A549 (cell line): ENCODE data around the gene PARP15. TPM values are rescaled to one million over a fixed set of nuclear protein-coding genes. Genes with fewer than 3 reads are reported as not detected.

Experiments
- ATAC-seq, 2 experiments: fragments of 200-7000 bp in 1 of 2; fragments of >200 bp in 1 of 2; cut with Nextera tagmentation in 1 of 2; cut with Tn5 transposase in 1 of 2; 3 replicates each; pipeline versions ENCODE4 v1.8.0 to v1.9.1; 2018 to 2020; ENCODE audit warnings: mild to moderate bottlenecking in 1 of 2, moderate library complexity in 1 of 2
- CTCF ChIA-PET: fragments of 300-600 bp; sonication (Branson Sonifier 250); formaldehyde crosslinking; extraction: SDS; loops from one replicate; lab custom pipeline; 2021; ENCODE audit warnings: antibody characterized with exemption, inconsistent platforms; lab: Yijun Ruan, JAX
- POLR2A ChIA-PET: fragments of 350-600 bp; formaldehyde crosslinking; extraction: SDS; loops from one replicate; lab custom pipeline; 2021; ENCODE audit warnings: antibody characterized with exemption, inconsistent platforms; lab: Yijun Ruan, JAX
- DNase-seq, 2 experiments: peaks; one replicate each; pipeline versions ENCODE4 v3.0.0 to v3.0.0-alpha.2; 2011 to 2016; ENCODE audit warnings: low read depth in 1 of 2, low spot score in 1 of 2
- FAIRE-seq: peaks from 2 replicates; lab custom pipeline; 2011; peaks lifted over from hg19 to GRCh38; lab: Jason Lieb, UNC
- H3K27ac ChIP-seq, 2 experiments: fragments of >200 bp; sonication (Bioruptor Twin); formaldehyde crosslinking; 3 replicates each; pipeline ENCODE4 v1.5.1; 2016 to 2017
- H3K4me1 ChIP-seq: fragments of >200 bp; sonication (Bioruptor Twin); formaldehyde crosslinking; 3 replicates; pipeline ENCODE4 v1.6.1; 2016
- H3K4me2 ChIP-seq: fragments of >200 bp; sonication (Bioruptor Twin); formaldehyde crosslinking; 3 replicates; pipeline ENCODE4 v1.6.1; 2016
- H3K4me3 ChIP-seq: fragments of >200 bp; sonication (Bioruptor Twin); formaldehyde crosslinking; 3 replicates; pipeline ENCODE4 v1.5.1; 2016
- H3K9me3 ChIP-seq: fragments of >200 bp; sonication (Bioruptor Twin); formaldehyde crosslinking; 3 replicates; pipeline ENCODE4 v1.6.1; 2016
- ATOH8 ChIP-seq: fragments of 250-450 bp; sonication (Bioruptor Pico); IDR thresholded peaks from 2 replicates; pipeline ENCODE4 v1.5.0; 2020; ENCODE audit warnings: low read depth, mild to moderate bottlenecking, moderate library complexity
- BHLHE40 ChIP-seq: IDR thresholded peaks from 2 replicates; pipeline ENCODE4 v1.6.1; 2012; ENCODE audit warnings: low read depth, low read length, inconsistent platforms
- CBX8 ChIP-seq: fragments of 200-600 bp; sonication (generic); IDR thresholded peaks from 2 replicates; pipeline ENCODE4 v1.6.1; 2016
- CEBPB ChIP-seq, 2 experiments: fragments of >200 bp in 1 of 2; sonication (Bioruptor Twin) in 1 of 2; formaldehyde crosslinking in 1 of 2; IDR thresholded peaks; 2 replicates each; pipeline ENCODE4 v1.6.1; 2012 to 2016
- CHD4 ChIP-seq: fragments of 200-600 bp; sonication (generic); IDR thresholded peaks from 2 replicates; pipeline ENCODE4 v1.6.1; 2016; ENCODE audit warnings: antibody characterized with exemption, mild to moderate bottlenecking, borderline replicate concordance
- EHMT2 ChIP-seq: fragments of 200-600 bp; sonication (generic); IDR thresholded peaks from 2 replicates; pipeline ENCODE4 v1.6.1; 2016; ENCODE audit warnings: antibody characterized with exemption, low read depth, mild to moderate bottlenecking, moderate library complexity
- ELK1 ChIP-seq: fragments of 150-350 bp; IDR thresholded peaks from 2 replicates; pipeline ENCODE4 v1.6.1; 2014; ENCODE audit warnings: low read depth, mild to moderate bottlenecking, low read length
- EP300 ChIP-seq, 2 experiments: fragments of >200 bp; sonication (Bioruptor Twin); formaldehyde crosslinking; IDR thresholded peaks; 2 replicates in 1 of 2; 3 replicates in 1 of 2; pipeline ENCODE4 v1.6.1; 2016 to 2017
- ESRRA ChIP-seq: fragments of 150-350 bp; IDR thresholded peaks from 2 replicates; pipeline ENCODE4 v1.6.1; 2014; ENCODE audit warnings: mild to moderate bottlenecking, low read length, borderline replicate concordance
- FOXS1 ChIP-seq: fragments of 250-450 bp; sonication (Bioruptor Pico); IDR thresholded peaks from 2 replicates; pipeline ENCODE4 v1.5.0; 2020; ENCODE audit warnings: mild to moderate bottlenecking, moderate library complexity
- GATA3 ChIP-seq: IDR thresholded peaks from 2 replicates; pipeline ENCODE4 v1.6.1; 2012; ENCODE audit warnings: borderline replicate concordance
- HES2 ChIP-seq: fragments of >200 bp; sonication (Bioruptor Twin); formaldehyde crosslinking; IDR thresholded peaks from 2 replicates; pipeline ENCODE4 v1.6.1; 2016
- HMGXB4 ChIP-seq: fragments of 250-450 bp; sonication (Bioruptor Pico); IDR thresholded peaks from 2 replicates; pipeline ENCODE4 v1.5.0; 2021; ENCODE audit warnings: mild to moderate bottlenecking, moderate library complexity, borderline replicate concordance
- HOXA7 ChIP-seq: fragments of 250-450 bp; sonication (Bioruptor Pico); IDR thresholded peaks from 2 replicates; pipeline ENCODE4 v1.5.0; 2020; ENCODE audit warnings: mild to moderate bottlenecking, moderate library complexity
- HOXB13 ChIP-seq: fragments of 250-450 bp; sonication (Bioruptor Pico); IDR thresholded peaks from 2 replicates; pipeline ENCODE4 v1.5.0; 2020; ENCODE audit warnings: low read depth, mild to moderate bottlenecking, moderate library complexity
- HOXB5 ChIP-seq: fragments of 250-450 bp; sonication (Bioruptor Pico); IDR thresholded peaks from 2 replicates; pipeline ENCODE4 v1.5.0; 2020; ENCODE audit warnings: mild to moderate bottlenecking, moderate library complexity
- JUN ChIP-seq, 2 experiments: fragments of >200 bp; sonication (Bioruptor Twin); formaldehyde crosslinking; IDR thresholded peaks; 2 replicates in 1 of 2; 3 replicates in 1 of 2; pipeline ENCODE4 v1.6.1; 2016 to 2017
- JUNB ChIP-seq: fragments of >200 bp; sonication (Bioruptor Twin); formaldehyde crosslinking; IDR thresholded peaks from 2 replicates; pipeline ENCODE4 v1.6.1; 2016
- KDM5A ChIP-seq: fragments of 200-600 bp; sonication (generic); IDR thresholded peaks from 2 replicates; pipeline ENCODE4 v1.6.1; 2016; ENCODE audit warnings: antibody characterized with exemption, mild to moderate bottlenecking
- NFE2L2 ChIP-seq: fragments of 150-350 bp; conservative IDR thresholded peaks from 2 replicates; pipeline ENCODE4 v1.6.1; 2014; ENCODE audit warnings: low read length
- NR3C1 ChIP-seq: fragments of >200 bp; sonication (Bioruptor Twin); formaldehyde crosslinking; IDR thresholded peaks from 3 replicates; pipeline ENCODE4 v1.6.1; 2017
- PHF8 ChIP-seq: fragments of 200-600 bp; sonication (generic); IDR thresholded peaks from 2 replicates; pipeline ENCODE4 v1.6.1; 2016; ENCODE audit warnings: low read depth, mild to moderate bottlenecking, antibody characterized with exemption, moderate library complexity, borderline replicate concordance
- RAD21 ChIP-seq, 2 experiments: fragments of >200 bp in 1 of 2; sonication (Bioruptor Twin) in 1 of 2; formaldehyde crosslinking in 1 of 2; IDR thresholded peaks in 1 of 2; conservative IDR thresholded peaks in 1 of 2; 2 replicates in 1 of 2; 3 replicates in 1 of 2; pipeline ENCODE4 v1.6.1; 2012 to 2018; ENCODE audit warnings: inconsistent platforms in 1 of 2
- RARB ChIP-seq: fragments of 250-450 bp; sonication (Bioruptor Pico); IDR thresholded peaks from 2 replicates; pipeline ENCODE4 v1.8.0; 2021; ENCODE audit warnings: mild to moderate bottlenecking, moderate library complexity
- REST ChIP-seq: fragments of 200-600 bp; sonication (generic); IDR thresholded peaks from 2 replicates; pipeline ENCODE4 v1.6.1; 2016; ENCODE audit warnings: antibody characterized with exemption, mild to moderate bottlenecking, moderate library complexity
- RNF2 ChIP-seq: fragments of 200-600 bp; sonication (generic); IDR thresholded peaks from 2 replicates; pipeline ENCODE4 v1.6.1; 2016; ENCODE audit warnings: low read depth, mild to moderate bottlenecking, antibody characterized with exemption, moderate library complexity, borderline replicate concordance
- TFCP2L1 ChIP-seq: fragments of 250-450 bp; sonication (Bioruptor Pico); IDR thresholded peaks from 2 replicates; pipeline ENCODE4 v1.5.0; 2021; ENCODE audit warnings: mild to moderate bottlenecking
- ZFP36 ChIP-seq: fragments of 450-650 bp; IDR thresholded peaks from 2 replicates; pipeline ENCODE4 v1.6.1; 2014; ENCODE audit warnings: borderline replicate concordance; ENCODE audit not compliant: partially characterized antibody
- ZNF302 ChIP-seq: fragments of 250-450 bp; sonication (Bioruptor Pico); IDR thresholded peaks from 2 replicates; pipeline ENCODE4 v1.9.0; 2021; ENCODE audit warnings: inconsistent platforms, mild to moderate bottlenecking, moderate library complexity
- WGBS: methylation state at CpG from one replicate; pipeline ENCODE4 v1.1.6; 2017; ENCODE audit errors: missing lambda C conversion rate; 5-methylcytosine and 5-hydroxymethylcytosine counted together
- polyA plus RNA-seq, 4 experiments: library from polyadenylated mRNA; depleted of rRNA in 3 of 4; stranded (reverse); fragments of >200 nt; fragmentation: RNase III in 1 of 4; extraction: RNeasy Plus Mini Kit Qiagen cat#74134 plus additional on column Dnase treatment in 1 of 4; gene quantifications; 2 replicates in 3 of 4; 3 replicates in 1 of 4; pipeline ENCODE4 v1.2.3, GENCODE V29; 2011 to 2017

Gene PARP15
- polyA plus RNA-seq, 2 of the 4 experiments (the other 2 are of a cell fraction), result 0.05 TPM; not detected in 1

GRCh38 chr3:122536632-122537001 is 40.8 kb upstream of the PARP15 start:
- ChIA-PET CTCF (interaction anchor here (0.8 to 1.8 kb wide), 2 partner anchors 23 to 142 kb away, joined by 3 to 8 read pairs; no protein-coding TSS in a partner anchor), POLR2A (no interaction called here)
- H3K27ac ChIP-seq, result no peak overlapping the region
- no peak overlapping the region for H3K4me3 ChIP-seq
- ATAC-seq (no peak), DNase-seq (no peak), FAIRE-seq (no peak)
- 60% methylated on average over 3 of the region's 3 CpGs for WGBS
- TF ChIP-seq ELK1, result no peak
- TF ChIP-seq RNF2, result no peak
- TF ChIP-seq NFE2L2, result no peak
- TF ChIP-seq ZFP36, result no peak
- TF ChIP-seq RAD21 (conservative IDR thresholded peaks at IDR 0.05 in 1 of 2, IDR thresholded peaks at IDR 0.05 in 1 of 2), result no peak
- no peak for TF ChIP-seq ZNF302
- no peak for TF ChIP-seq PHF8
- TF ChIP-seq TFCP2L1 (CRISPR knock-in tag), result no peak
- no peak for TF ChIP-seq ATOH8 (CRISPR knock-in tag)
- no peak for TF ChIP-seq FOXS1 (CRISPR knock-in tag)
- TF ChIP-seq HOXB13 (CRISPR knock-in tag), result no peak
- no peak for TF ChIP-seq RARB (CRISPR knock-in tag)
- no peak for TF ChIP-seq KDM5A
- no peak for TF ChIP-seq JUN (IDR thresholded peaks at IDR 0.05)
- TF ChIP-seq EHMT2, result no peak
- no peak for TF ChIP-seq CBX8
- H3K4me2 ChIP-seq, result no peak overlapping the region
- H3K9me3 ChIP-seq, result no peaks in the 10 kb centered on the region
- peaks cover 16% of the 10 kb centered on the region for H3K4me1 ChIP-seq

- H3K4me3 ChIP-seq, result no peak overlapping the region
- ATAC-seq, result no peak
These were observed 38.4 kb upstream of the PARP15 start for GRCh38 chr3:122538956-122539490.

GRCh38 chr3:122546151-122546550 is 31.3 kb upstream of the PARP15 start:
- DNase-seq, result no peak
- Histone ChIP-seq H3K4me2 (no peak overlapping the region), H3K9me3 (no peaks in the 10 kb centered on the region), H3K4me3 (no peak overlapping the region), H3K4me1 (no peaks in the 10 kb centered on the region), H3K27ac (no peak overlapping the region)
- FAIRE-seq, result no peak
- WGBS, result 79% methylated on average over 5 of the region's 5 CpGs
- POLR2A ChIA-PET, result no interaction called here
- ATAC-seq, result no peak
- CTCF ChIA-PET, result interaction anchor here (1.1 to 1.2 kb wide), 2 partner anchors 11 to 14 kb away, joined by 3 read pairs; no protein-coding TSS in a partner anchor
- no peak for TF ChIP-seq CHD4
- no peak for TF ChIP-seq ZNF302
- no peak for TF ChIP-seq HMGXB4 (CRISPR knock-in tag)
- no peak for TF ChIP-seq REST
- TF ChIP-seq CBX8, result no peak
- TF ChIP-seq ESRRA, result no peak
- TF ChIP-seq HOXB5 (CRISPR knock-in tag), result no peak
- TF ChIP-seq HOXA7 (CRISPR knock-in tag), result no peak
- TF ChIP-seq EP300 (IDR thresholded peaks at IDR 0.05), result no peak
- TF ChIP-seq HES2, result no peak
- no peak for TF ChIP-seq TFCP2L1 (CRISPR knock-in tag)

More at GRCh38 chr3:122538956-122539490, 38.4 kb upstream of the PARP15 start:
- no peak for FAIRE-seq
- TF ChIP-seq CHD4 (no peak), JUNB (no peak), BHLHE40 (no peak), NR3C1 (no peak), ZNF302 (no peak), CEBPB (IDR thresholded peaks at IDR 0.05) (0 out of 4 replicates have a peak, but pooled peaks of 1 of the 2 experiments have one; percentile 8), GATA3 (no peak)
- TF ChIP-seq, all 56 proteins: peak for 1
- H3K4me1 ChIP-seq, result peaks cover 5% of the 10 kb centered on the region
- H3K4me2 ChIP-seq, result no peak overlapping the region
- no peak for DNase-seq
- no peak overlapping the region for H3K27ac ChIP-seq
- ChIA-PET POLR2A (no interaction called here), CTCF (interaction anchor here (0.9 kb wide), 1 partner anchor 163 kb away, joined by 3 read pairs; no protein-coding TSS in a partner anchor)
- no peaks in the 10 kb centered on the region for H3K9me3 ChIP-seq
- WGBS, result 91% methylated on average over 7 of the region's 7 CpGs
